Testis (tissue), 2 donors: Measurements from ENCODE around the gene ALDH3B2.

Source experiments
- POLR2A ChIP-seq: fragments of 450-650 bp; IDR thresholded peaks from one replicate; pipeline ENCODE4 v1.6.1; 2017; ENCODE audit warnings: antibody characterized with exemption, mild to moderate bottlenecking, moderate library complexity
- TF ChIP-seq, protein P1 (sequence below), 3 experiments: fragments of 450-650 bp in 2 of 3; fragments of 200-600 bp in 1 of 3; sonication (generic) in 1 of 3; IDR thresholded peaks; one replicate each; pipeline ENCODE4 v1.5.1; 2016 to 2019; ENCODE audit warnings: antibody characterized with exemption in 3 of 3, mild to moderate bottlenecking in 2 of 3, moderate library complexity in 1 of 3

DNA sequence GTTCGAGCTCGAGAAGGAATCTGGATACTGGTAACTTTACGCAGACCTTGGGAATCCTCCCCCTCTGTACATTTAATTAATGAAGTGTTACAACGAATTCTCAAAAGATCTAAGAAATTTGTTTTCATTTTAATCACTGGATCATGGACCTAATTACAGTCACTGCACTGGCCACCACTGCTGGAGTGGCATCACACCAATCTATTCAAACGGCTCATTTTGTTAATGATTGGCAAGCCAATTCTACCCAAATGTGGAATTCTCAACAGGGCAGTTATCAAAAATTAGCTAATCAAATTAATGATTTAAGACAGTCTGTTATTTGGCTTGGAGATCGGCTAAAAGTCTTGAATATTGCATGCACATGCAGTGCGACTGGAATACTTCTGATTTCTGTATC is 30.1 kb upstream of the ALDH3B2 start:
- TF ChIP-seq, protein P1, sequence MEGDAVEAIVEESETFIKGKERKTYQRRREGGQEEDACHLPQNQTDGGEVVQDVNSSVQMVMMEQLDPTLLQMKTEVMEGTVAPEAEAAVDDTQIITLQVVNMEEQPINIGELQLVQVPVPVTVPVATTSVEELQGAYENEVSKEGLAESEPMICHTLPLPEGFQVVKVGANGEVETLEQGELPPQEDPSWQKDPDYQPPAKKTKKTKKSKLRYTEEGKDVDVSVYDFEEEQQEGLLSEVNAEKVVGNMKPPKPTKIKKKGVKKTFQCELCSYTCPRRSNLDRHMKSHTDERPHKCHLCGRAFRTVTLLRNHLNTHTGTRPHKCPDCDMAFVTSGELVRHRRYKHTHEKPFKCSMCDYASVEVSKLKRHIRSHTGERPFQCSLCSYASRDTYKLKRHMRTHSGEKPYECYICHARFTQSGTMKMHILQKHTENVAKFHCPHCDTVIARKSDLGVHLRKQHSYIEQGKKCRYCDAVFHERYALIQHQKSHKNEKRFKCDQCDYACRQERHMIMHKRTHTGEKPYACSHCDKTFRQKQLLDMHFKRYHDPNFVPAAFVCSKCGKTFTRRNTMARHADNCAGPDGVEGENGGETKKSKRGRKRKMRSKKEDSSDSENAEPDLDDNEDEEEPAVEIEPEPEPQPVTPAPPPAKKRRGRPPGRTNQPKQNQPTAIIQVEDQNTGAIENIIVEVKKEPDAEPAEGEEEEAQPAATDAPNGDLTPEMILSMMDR (IDR thresholded peaks at IDR 0.05): no peak
- no peak for TF ChIP-seq POLR2A
